GM12801 (cell line): Measurements from ENCODE around the gene CGAS.

ENCODE experiments used
- CTCF ChIP-seq: IDR thresholded peaks from one replicate; pipeline ENCODE4 v1.5.1; 2011; ENCODE audit warnings: control low read depth; ENCODE audit not compliant: insufficient read length; ENCODE audit errors: extremely low read depth

The CGAS gene

DNA sequence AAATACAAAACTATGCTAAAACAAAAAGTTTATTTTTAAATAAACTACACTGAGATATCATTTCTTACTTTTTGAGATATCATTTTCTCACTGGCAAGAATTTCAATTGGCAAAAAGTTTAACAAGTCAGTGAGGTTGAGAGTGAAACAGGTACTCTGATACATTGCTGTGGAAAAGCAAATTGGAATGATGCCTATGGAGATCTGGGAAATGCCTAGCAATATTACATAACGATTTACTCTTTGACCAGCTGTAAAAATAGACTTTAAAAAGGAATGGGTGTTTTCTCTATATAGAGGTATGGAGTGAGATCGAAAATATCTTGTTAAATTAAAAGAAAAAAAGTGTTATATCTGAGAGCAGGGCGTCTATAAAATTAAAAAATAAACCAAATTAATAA lies 16.9 kb downstream of the CGAS start:
- no peak for TF ChIP-seq CTCF

- TF ChIP-seq CTCF: no peak
These were observed 30.6 kb downstream of the CGAS start for GRCh38 chr6:73421534-73421933.

GRCh38 chr6:73418081-73418741 lies 33.9 kb downstream of the CGAS start:
- no peak for TF ChIP-seq CTCF

GRCh38 chr6:73413102-73413501 lies 39.0 kb downstream of the CGAS start:
- no peak for TF ChIP-seq CTCF

GRCh38 chr6:73409395-73409794 lies 42.7 kb downstream of the CGAS start:
- no peak for TF ChIP-seq CTCF

DNA sequence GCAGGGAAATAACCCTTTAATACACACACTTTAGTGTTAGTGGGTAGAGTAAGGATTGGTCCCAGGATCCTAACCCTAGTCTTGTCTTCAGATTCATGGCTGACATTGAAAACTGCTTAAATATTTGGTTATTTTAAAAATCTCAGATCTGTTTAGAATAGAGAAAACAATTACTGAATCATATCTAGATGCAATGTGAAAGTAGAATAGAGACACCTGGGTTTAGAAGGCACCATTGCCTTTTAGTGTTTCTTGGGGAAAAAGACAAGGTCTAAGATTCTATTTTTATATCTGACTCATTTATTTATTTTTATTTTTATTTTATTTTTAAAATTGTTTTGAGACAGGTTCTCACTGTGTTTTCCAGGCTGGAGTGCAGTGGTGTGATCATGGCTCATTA lies 51.4 kb downstream of the CGAS start:
- no peak for TF ChIP-seq CTCF

DNA sequence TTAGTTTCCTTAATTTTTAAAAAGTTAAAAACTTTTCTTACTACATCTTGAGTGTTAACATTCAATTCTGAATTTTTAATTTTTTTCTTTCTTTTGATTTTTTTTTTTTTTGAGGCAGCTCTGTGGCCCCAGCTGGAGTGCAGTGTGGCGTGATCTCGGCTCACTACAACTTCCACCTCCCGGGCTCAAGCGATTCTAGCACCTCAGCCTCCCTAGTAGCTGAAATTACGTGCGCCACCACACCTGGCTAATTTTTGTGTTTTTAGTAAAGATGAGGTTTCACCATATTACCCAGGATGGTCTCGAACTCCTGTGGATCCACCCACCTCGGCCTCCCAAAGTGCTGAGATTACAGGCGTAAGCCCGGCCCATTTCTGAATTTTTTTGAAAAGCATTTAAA lies 56.2 kb downstream of the CGAS start:
- TF ChIP-seq CTCF: no peak
